GM23248 (cell line): ENCODE measurements around the gene TENT4B. TPM values are rescaled to one million over a fixed set of nuclear protein-coding genes. Genes with fewer than 3 reads are reported as not detected.

Source experiments
- DNase-seq: peaks from one replicate; pipeline ENCODE4 v3.0.0-alpha.2; 2015
- H2AFZ ChIP-seq: fragments of 200-600 bp; sonication (generic); 2 replicates; pipeline ENCODE4 v1.6.1; 2016; ENCODE audit warnings: antibody characterized with exemption
- H3F3A ChIP-seq: fragments of 200-600 bp; sonication (generic); 2 replicates; pipeline ENCODE4 v1.6.1; 2016; ENCODE audit warnings: mild to moderate bottlenecking, antibody characterized with exemption, mixed run types; ENCODE audit not compliant: insufficient read depth
- H3K27ac ChIP-seq: fragments of 200-600 bp; sonication (generic); 2 replicates; pipeline ENCODE4 v1.5.1; 2016; ENCODE audit warnings: mild to moderate bottlenecking
- H3K27me3 ChIP-seq: fragments of 200-600 bp; sonication (generic); replicated peaks from 2 replicates; pipeline ENCODE4 v1.6.1; 2016; ENCODE audit warnings: mild to moderate bottlenecking; ENCODE audit not compliant: insufficient read depth
- H3K36me3 ChIP-seq: fragments of 200-600 bp; sonication (generic); 2 replicates; pipeline ENCODE4 v1.6.1; 2016; ENCODE audit warnings: low read depth, mild to moderate bottlenecking
- H3K4me1 ChIP-seq: fragments of 200-600 bp; sonication (generic); 2 replicates; pipeline ENCODE4 v1.6.1; 2016; ENCODE audit warnings: mild to moderate bottlenecking; ENCODE audit not compliant: insufficient read depth
- H3K4me2 ChIP-seq: fragments of 200-600 bp; sonication (generic); one replicate; pipeline ENCODE4 v1.6.1; 2016; ENCODE audit warnings: mild to moderate bottlenecking; ENCODE audit not compliant: unreplicated experiment
- H3K4me3 ChIP-seq: fragments of 200-600 bp; sonication (generic); 2 replicates; pipeline ENCODE4 v1.5.1; 2016; ENCODE audit warnings: mild to moderate bottlenecking
- H3K79me2 ChIP-seq: fragments of 200-600 bp; sonication (generic); 2 replicates; pipeline ENCODE4 v1.6.1; 2016; ENCODE audit warnings: mild to moderate bottlenecking; ENCODE audit not compliant: insufficient read depth
- H3K9ac ChIP-seq: fragments of 200-600 bp; sonication (generic); 2 replicates; pipeline ENCODE4 v1.6.1; 2016; ENCODE audit warnings: mild to moderate bottlenecking
- H3K9me2 ChIP-seq: fragments of 200-600 bp; sonication (generic); 2 replicates; pipeline ENCODE4 v1.6.1; 2016; ENCODE audit warnings: mixed run types, mild to moderate bottlenecking, moderate library complexity; ENCODE audit not compliant: insufficient read depth
- H3K9me3 ChIP-seq: fragments of 200-600 bp; sonication (generic); one replicate; pipeline ENCODE4 v1.6.1; 2017; ENCODE audit warnings: low read depth
- H4K20me1 ChIP-seq: fragments of 200-600 bp; sonication (generic); 2 replicates; pipeline ENCODE4 v1.6.0; 2016; ENCODE audit not compliant: insufficient read depth
- EZH2 ChIP-seq: fragments of 200-600 bp; sonication (generic); IDR thresholded peaks from 2 replicates; pipeline ENCODE4 v1.6.1; 2018; ENCODE audit warnings: antibody characterized with exemption, mild to moderate bottlenecking; ENCODE audit not compliant: insufficient read depth, poor library complexity, severe bottlenecking
- EZH2phosphoT487 ChIP-seq: fragments of 200-600 bp; sonication (generic); IDR thresholded peaks from 2 replicates; pipeline ENCODE4 v1.6.1; 2018; ENCODE audit warnings: antibody characterized with exemption, moderate library complexity, mild to moderate bottlenecking, low read depth; ENCODE audit not compliant: insufficient read depth
- WGBS, 2 experiments: methylation state at CpG; one replicate each; pipeline ENCODE4 v1.1.6; 2015 to 2017; ENCODE audit warnings: low lambda C conversion rate in 2 of 2, low coverage in 1 of 2; ENCODE audit errors: missing lambda C conversion rate in 2 of 2; 5-methylcytosine and 5-hydroxymethylcytosine counted together
- in situ Hi-C: fragments of 300-500 bp; cut with MboI; formaldehyde crosslinking; loops from 2 replicates; pipeline ENCODE4 v1.15.0; 2020
- polyA plus RNA-seq: library from polyadenylated mRNA; unstranded; fragments of >200 nt; fragmentation: Nextera tagmentation; extraction: Ambion mirVana; gene quantifications from 2 replicates; pipeline ENCODE4 v1.2.1, GENCODE V29; 2016
- total RNA-seq: library from RNA; depleted of rRNA; stranded (reverse); fragments of >200 nt; shearing (Covaris generic); gene quantifications from 2 replicates; pipeline ENCODE4 v1.2.3, GENCODE V29; 2014

The TENT4B gene
- total and polyA plus RNA-seq, 2 experiments from 2014 or later, result 7.4 to 12.6 TPM

DNA sequence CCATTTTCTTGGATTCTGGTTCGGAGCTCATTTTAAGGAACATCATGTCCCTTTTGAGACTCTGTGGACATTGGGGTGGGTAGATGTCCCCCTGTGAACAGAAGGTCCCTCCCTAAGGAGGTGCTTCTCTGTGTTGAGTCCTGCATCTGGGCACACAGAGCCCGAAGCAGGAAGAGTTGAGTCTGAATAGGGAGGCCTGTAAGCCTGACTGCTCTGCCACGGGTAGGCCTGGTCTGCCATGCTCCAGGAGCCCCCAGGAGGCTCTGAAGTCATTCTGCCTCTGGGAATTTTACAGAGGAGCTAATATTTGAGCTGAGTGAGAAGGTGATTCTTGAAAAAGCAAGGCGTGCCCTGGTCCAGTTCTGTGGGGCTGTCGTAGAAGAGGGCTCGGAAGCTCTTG is 50.6 kb downstream of the TENT4B start:
- Histone ChIP-seq H3K9ac (peak overlapping the region; percentile 77), H3K9me3 (no peaks in the 10 kb centered on the region), H3K36me3 (no peaks in the 10 kb centered on the region), H3K79me2 (peaks cover 91% of the 10 kb centered on the region), H2AFZ (no peak overlapping the region), H4K20me1 (no peaks in the 10 kb centered on the region), H3K4me2 (peak overlapping the region; percentile 75), H3K9me2 (no peaks in the 10 kb centered on the region), H3K27ac (peak overlapping the region; percentile 95), H3K4me1 (peaks cover 51% of the 10 kb centered on the region), H3F3A (peaks cover 46% of the 10 kb centered on the region), H3K27me3 (no peaks in the 10 kb centered on the region), H3K4me3 (peak overlapping the region; percentile 60)
- in situ Hi-C loops, result no loop called here
- WGBS, 2 experiments, result 73 to 74% methylated on average over 6 of the region's 6 CpGs
- DNase-seq, result no peak
- TF ChIP-seq EZH2, result no peak
- TF ChIP-seq EZH2phosphoT487, result no peak

DNA sequence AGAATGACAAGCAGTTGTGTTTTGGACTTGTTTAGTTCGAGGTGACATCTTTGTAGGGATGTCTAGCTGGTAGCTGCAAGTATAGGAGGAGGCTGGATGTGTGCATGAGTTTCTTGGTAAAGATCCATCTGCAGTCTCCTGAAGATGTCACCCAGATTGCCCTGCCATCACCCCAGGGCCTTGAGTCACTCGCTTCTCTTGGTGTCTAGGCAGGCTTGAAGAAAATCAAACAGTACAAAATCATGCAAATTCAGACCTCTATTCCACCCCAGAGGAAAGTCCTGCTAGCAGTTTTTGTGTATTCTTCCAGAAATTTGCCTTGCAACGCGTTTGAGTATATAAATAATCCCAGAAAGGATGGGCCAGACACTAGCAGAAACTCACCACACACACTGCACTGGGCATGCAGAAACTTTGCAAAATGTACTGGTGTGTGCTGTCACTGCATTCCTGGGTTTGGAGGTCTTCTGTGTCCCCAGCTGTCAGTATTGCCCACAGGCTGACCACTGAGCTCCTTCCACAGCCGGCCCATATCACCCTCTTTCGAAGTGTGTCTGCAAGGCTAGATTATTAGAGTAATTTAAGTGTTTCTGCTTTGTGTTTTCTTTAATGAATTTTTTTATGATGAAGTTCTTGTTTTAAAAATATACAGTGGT is 51.5 kb downstream of the TENT4B start:
- peak overlapping the region; percentile 75 for H3K4me2 ChIP-seq
- H3K27me3 ChIP-seq, result no peaks in the 10 kb centered on the region
- in situ Hi-C loops, result no loop called here

DNA sequence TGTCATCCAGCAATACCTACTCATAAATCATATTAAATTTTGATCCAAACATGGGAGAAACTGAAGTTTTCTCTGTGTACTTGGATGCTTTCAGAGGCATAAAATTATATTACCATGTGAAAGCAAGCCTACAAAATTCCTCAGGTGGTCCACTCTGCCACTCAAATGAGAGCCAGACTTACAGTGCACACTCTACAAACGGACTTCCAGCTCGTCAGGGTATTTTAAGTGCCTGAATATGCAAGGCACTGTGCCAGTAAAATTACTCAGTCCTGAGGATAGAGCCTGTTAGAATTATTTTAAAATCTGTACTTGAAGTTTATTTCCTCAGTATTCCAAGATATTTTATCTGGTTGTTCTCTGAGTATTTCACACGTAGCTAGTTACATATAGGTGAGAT is 54.5 kb downstream of the TENT4B start:
- Histone ChIP-seq H3K4me2 (peak overlapping the region; percentile 40), H3K27ac (peak overlapping the region; percentile 64), H3K4me1 (peaks cover 67% of the 10 kb centered on the region), H3K9me3 (no peaks in the 10 kb centered on the region), H2AFZ (no peak overlapping the region), H3K9me2 (no peaks in the 10 kb centered on the region), H3K79me2 (peaks cover 81% of the 10 kb centered on the region), H3K9ac (peak overlapping the region; percentile 24), H3K27me3 (no peaks in the 10 kb centered on the region), H4K20me1 (no peaks in the 10 kb centered on the region), H3K36me3 (peaks cover 3% of the 10 kb centered on the region; the same call in 1 of the 2 replicates), H3K4me3 (peak overlapping the region; percentile 20), H3F3A (peaks cover 76% of the 10 kb centered on the region)
- peak; percentile 85 for DNase-seq
- TF ChIP-seq EZH2 (no peak), EZH2phosphoT487 (no peak)
- in situ Hi-C loops, result no loop called here
- WGBS, 2 experiments, result 7 to 8% methylated on average over 3 of the region's 3 CpGs

More for the DNA sequence above, 51.5 kb downstream of the TENT4B start:
- H3K4me1 ChIP-seq, result peaks cover 60% of the 10 kb centered on the region
- H3F3A ChIP-seq, result peaks cover 55% of the 10 kb centered on the region
- H3K27ac ChIP-seq, result peak overlapping the region; percentile 95
- H3K9ac ChIP-seq, result peak overlapping the region; percentile 77
- no peak overlapping the region for H2AFZ ChIP-seq
- no peaks in the 10 kb centered on the region for H4K20me1 ChIP-seq
- H3K9me2 ChIP-seq, result no peaks in the 10 kb centered on the region
- H3K9me3 ChIP-seq, result no peaks in the 10 kb centered on the region
- no peaks in the 10 kb centered on the region for H3K36me3 ChIP-seq
- peaks cover 91% of the 10 kb centered on the region for H3K79me2 ChIP-seq
- H3K4me3 ChIP-seq, result no peak overlapping the region
- WGBS, 2 experiments, result 57 to 64% methylated on average over 6 of the region's 6 CpGs
- TF ChIP-seq EZH2, result no peak
- DNase-seq, result peak; percentile 69

DNA sequence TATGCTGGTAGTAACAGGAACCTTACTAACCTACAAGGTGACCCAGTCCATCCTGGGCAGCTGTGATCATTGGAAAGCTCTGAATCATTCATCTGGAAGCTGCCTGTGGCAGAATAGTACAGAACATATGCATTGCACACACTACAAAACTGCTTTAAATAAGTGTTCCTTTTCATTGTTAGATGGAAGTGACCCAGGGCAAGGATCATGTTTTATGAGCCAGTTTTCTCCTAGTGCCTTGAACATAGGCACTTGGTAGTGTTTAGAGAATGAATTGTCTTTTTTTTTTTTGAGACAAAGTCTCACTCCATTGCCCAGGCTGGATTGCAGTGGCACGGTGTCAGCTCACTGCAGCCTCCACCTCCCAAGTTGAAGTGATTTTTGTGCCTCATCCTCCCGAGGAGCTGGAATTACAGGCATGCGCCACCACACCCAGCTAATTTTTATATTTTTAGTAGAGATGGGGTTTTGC is 55.4 kb downstream of the TENT4B start:
- peak overlapping the region; percentile 24; the same call in 1 of the 2 replicates for H3K9ac ChIP-seq
- WGBS, 2 experiments, result 11 to 15% methylated on average over 3 of the region's 3 CpGs
- H3K4me1 ChIP-seq, result peaks cover 61% of the 10 kb centered on the region
- peak overlapping the region; percentile 64 for H3K27ac ChIP-seq
- H3K27me3 ChIP-seq, result no peaks in the 10 kb centered on the region
- H3K4me3 ChIP-seq, result peak overlapping the region; percentile 20
- no peaks in the 10 kb centered on the region for H3K9me3 ChIP-seq
- no peak for TF ChIP-seq EZH2
- TF ChIP-seq EZH2phosphoT487, result no peak
- H2AFZ ChIP-seq, result no peak overlapping the region
- peak overlapping the region; percentile 40 for H3K4me2 ChIP-seq
- in situ Hi-C loops, result no loop called here
- H3K9me2 ChIP-seq, result no peaks in the 10 kb centered on the region
- DNase-seq, result peak; percentile 79
- no peaks in the 10 kb centered on the region for H4K20me1 ChIP-seq
- H3K79me2 ChIP-seq, result peaks cover 89% of the 10 kb centered on the region
- H3F3A ChIP-seq, result peaks cover 77% of the 10 kb centered on the region
- peaks cover 3% of the 10 kb centered on the region; the same call in 1 of the 2 replicates for H3K36me3 ChIP-seq
